BE2C (cell line): ENCODE results near the gene ASTN2.

Experiments used
- DNase-seq: peaks from one replicate; pipeline ENCODE4 v3.0.0-alpha.2; 2020
- H3K27me3 ChIP-seq: fragments of 250-450 bp; sonication (Bioruptor Pico); 2 replicates; pipeline ENCODE4 v1.5.1; 2020; ENCODE audit warnings: mild to moderate bottlenecking
- H3K36me3 ChIP-seq: fragments of 250-450 bp; sonication (Bioruptor Pico); 2 replicates; pipeline ENCODE4 v1.5.1; 2020; ENCODE audit warnings: mild to moderate bottlenecking
- H3K4me1 ChIP-seq: fragments of 250-450 bp; sonication (Bioruptor Pico); 2 replicates; pipeline ENCODE4 v1.5.1; 2020
- H3K4me3 ChIP-seq: 2 replicates; pipeline ENCODE4 v1.5.1; 2011; ENCODE audit warnings: low read depth, low read length
- H3K9me3 ChIP-seq: fragments of 250-450 bp; sonication (Bioruptor Pico); 2 replicates; pipeline ENCODE4 v1.5.1; 2020
- TF ChIP-seq, protein P1 (sequence below): IDR thresholded peaks from 2 replicates; pipeline ENCODE4 v1.5.1; 2012; ENCODE audit warnings: mild to moderate bottlenecking, low read depth, low read length

The ASTN2 gene

DNA sequence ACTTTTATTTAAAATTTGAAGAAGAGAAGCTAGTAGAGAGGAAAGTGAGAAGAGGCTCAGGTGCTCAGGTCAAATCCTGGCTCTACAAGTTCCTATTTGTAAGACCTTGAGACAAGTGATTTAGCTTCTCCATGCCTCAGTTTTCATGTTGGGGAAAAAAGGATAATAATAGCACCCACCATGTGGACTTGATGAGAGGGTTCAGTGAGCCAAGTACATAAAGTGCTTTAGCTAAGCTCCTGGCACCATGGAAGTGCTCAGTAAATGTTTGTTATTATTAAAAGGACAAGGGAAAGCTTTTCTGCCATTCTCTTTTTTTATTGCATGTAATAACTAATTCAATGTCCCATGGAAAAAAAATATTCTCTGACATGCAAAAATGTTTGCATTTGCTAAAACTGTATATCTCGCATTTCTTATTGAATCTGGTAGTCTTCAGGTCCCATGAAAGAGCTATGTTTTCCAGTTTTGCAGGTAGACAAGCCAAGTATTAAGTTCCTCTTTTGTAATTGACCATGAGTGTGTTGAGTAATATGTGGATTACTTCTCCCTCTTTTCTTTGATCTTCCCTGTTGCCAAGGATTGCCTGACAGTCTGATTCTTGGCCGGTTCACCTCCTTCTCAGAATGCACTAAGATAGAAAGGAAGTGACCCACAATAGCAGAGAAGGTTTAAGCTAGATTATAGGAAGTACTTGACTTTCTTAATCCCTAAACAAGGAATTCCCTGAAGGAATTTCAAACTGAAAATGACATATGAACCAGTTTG lies 773.4 kb downstream of the ASTN2 start:
- no peak overlapping the region for H3K4me3 ChIP-seq
- H3K27me3 ChIP-seq, result no peaks in the 10 kb centered on the region
- TF ChIP-seq, protein P1, sequence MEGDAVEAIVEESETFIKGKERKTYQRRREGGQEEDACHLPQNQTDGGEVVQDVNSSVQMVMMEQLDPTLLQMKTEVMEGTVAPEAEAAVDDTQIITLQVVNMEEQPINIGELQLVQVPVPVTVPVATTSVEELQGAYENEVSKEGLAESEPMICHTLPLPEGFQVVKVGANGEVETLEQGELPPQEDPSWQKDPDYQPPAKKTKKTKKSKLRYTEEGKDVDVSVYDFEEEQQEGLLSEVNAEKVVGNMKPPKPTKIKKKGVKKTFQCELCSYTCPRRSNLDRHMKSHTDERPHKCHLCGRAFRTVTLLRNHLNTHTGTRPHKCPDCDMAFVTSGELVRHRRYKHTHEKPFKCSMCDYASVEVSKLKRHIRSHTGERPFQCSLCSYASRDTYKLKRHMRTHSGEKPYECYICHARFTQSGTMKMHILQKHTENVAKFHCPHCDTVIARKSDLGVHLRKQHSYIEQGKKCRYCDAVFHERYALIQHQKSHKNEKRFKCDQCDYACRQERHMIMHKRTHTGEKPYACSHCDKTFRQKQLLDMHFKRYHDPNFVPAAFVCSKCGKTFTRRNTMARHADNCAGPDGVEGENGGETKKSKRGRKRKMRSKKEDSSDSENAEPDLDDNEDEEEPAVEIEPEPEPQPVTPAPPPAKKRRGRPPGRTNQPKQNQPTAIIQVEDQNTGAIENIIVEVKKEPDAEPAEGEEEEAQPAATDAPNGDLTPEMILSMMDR, result no peak
- DNase-seq, result no peak
- no peaks in the 10 kb centered on the region for H3K4me1 ChIP-seq
- H3K9me3 ChIP-seq, result no peaks in the 10 kb centered on the region
- peaks cover 4% of the 10 kb centered on the region for H3K36me3 ChIP-seq

DNA sequence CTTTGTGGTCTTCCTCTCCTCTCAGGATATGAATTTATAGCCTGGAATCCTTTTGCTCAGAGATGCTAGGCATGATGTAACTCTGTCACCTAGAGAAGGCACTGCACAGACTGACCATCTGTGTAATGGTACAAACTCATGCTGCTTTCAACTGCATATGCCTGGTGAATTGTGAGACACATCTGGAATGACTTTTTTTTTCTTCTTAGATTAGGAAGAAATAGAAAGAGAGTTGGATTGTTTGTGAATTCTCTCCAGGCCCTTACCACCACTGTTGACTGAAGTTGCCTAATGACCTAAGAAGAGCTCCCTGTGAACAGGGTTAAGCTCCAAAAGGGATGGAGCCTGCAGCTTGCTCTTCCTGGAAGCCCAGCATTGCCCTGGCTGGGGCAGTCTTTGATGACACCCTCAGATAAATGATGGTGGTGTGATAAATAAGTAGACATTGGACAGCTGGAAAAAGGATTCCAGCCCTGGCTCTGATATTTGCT lies 775.6 kb downstream of the ASTN2 start:
- DNase-seq, result no peak
- Histone ChIP-seq H3K36me3 (peaks cover 6% of the 10 kb centered on the region), H3K9me3 (no peaks in the 10 kb centered on the region), H3K4me1 (no peaks in the 10 kb centered on the region), H3K27me3 (no peaks in the 10 kb centered on the region), H3K4me3 (no peak overlapping the region)
- TF ChIP-seq, protein P1, result no peak

DNA sequence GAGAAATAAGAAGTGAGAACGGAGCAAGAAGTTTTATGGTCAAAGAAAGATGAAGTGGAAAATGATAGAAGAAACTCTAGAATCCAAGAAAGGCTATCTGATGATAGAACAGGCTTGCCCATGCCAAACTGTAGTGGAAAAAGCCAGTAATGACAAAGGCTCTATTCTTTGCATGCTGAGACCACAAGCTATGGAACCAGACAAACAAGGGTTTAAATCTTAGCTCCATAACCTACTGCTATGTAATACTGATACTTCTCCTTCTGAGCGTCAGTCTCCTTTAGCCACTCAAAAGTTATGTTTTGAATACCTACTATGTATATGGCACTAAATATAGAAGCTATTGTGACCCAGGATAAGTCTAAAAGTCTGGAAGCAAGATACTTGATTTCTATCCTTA lies 778.9 kb downstream of the ASTN2 start:
- H3K36me3 ChIP-seq, result peaks cover 9% of the 10 kb centered on the region
- TF ChIP-seq, protein P1, result no peak
- H3K27me3 ChIP-seq, result no peaks in the 10 kb centered on the region
- no peaks in the 10 kb centered on the region for H3K9me3 ChIP-seq
- DNase-seq, result no peak
- peaks cover 5% of the 10 kb centered on the region for H3K4me1 ChIP-seq
- H3K4me3 ChIP-seq, result no peak overlapping the region

DNA sequence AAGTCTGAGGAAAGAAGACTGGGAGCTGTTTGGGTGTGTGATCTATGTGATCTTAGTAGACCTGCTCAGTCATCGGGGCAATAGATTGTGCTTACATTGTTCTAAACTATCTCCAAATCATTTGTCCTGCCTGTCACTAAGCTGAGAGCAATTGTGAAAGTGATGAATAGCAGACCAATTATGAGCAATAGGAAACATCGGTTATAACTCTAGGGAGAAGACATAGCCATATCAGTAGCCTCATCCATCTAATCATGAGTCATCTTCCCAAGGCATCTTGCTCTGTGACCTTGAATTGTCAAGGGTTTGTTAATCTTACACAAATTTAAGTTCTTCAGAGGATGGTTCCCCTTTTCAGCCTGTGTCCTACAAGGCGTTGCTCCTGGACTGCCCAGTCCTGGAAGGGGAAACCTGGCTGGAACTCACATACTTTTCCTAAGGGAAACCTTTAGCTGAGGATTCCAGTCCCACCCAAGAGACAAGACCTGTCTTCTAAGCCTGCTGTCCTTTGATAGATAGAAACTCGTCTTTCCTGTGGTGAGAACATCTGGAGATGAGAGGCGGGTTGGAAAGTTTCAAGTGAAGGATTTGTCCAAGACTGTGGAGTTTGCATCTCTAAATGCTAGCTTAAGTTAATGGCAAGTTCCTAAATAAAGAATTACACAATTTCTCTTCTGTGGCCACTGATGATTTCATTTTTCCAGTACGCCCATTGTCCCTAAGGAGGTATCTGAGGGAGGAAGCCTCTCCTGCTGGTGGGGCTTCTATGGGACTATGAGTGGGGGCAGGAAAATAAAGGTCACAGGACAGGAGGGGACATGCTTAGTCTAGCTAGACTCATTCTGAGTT lies 781.6 kb downstream of the ASTN2 start:
- Histone ChIP-seq H3K36me3 (peaks cover 12% of the 10 kb centered on the region), H3K4me3 (no peak overlapping the region)

DNA sequence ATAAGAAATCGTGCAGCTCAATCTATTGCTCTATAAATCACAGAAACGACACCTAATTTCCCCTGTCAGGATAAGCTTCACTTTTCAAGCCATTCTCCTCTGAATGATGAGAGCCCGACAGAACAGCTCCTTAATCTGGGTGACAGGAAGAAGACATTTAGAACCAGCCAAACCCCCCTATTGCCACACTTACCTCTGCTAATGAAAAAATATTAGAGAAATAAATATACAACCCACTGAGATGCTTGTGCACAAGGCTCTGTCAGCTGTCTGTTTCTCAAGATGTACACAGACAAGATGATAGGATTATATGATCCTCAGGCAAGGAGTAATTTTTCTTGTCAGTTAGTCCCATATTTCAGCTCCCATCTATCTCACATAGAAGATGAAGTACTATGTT lies 785.2 kb downstream of the ASTN2 start:
- no peaks in the 10 kb centered on the region for H3K9me3 ChIP-seq

More for the DNA sequence above, 781.6 kb downstream of the ASTN2 start:
- TF ChIP-seq, protein P1, result no peak
- Histone ChIP-seq H3K4me1 (peaks cover 5% of the 10 kb centered on the region), H3K27me3 (no peaks in the 10 kb centered on the region), H3K9me3 (no peaks in the 10 kb centered on the region)
- no peak for DNase-seq

More for the DNA sequence above, 785.2 kb downstream of the ASTN2 start:
- Histone ChIP-seq H3K4me3 (no peak overlapping the region), H3K36me3 (peaks cover 6% of the 10 kb centered on the region), H3K4me1 (peaks cover 5% of the 10 kb centered on the region), H3K27me3 (no peaks in the 10 kb centered on the region)
- no peak for DNase-seq
- TF ChIP-seq, protein P1, result no peak
